Measurements from ENCODE around the gene KCTD11. TPM values are rescaled to one million over a fixed set of nuclear protein-coding genes. Genes with fewer than 3 reads are reported as not detected.

The KCTD11 gene
- total RNA-seq, 2 experiments from 2014 or later, result 6.0 to 6.1 TPM

GRCh38 chr17:7392696-7393612, 41.0 kb downstream of the KCTD11 start:
- Mint-ChIP-seq H3K4me3 (peak overlapping the region; percentile 94), H3K4me1 (peaks cover 18% of the 10 kb centered on the region), H3K9me3 (ENCODE audit: low read depth) (no peaks in the 10 kb centered on the region), H3K36me3 (peaks cover 4% of the 10 kb centered on the region), H3K27me3 (no peaks in the 10 kb centered on the region), H3K27ac (no peak overlapping the region)
- ATAC-seq, result no peak
- DNase-seq, result no peak
- CTCF ChIA-PET, result interaction anchor here (0.7 to 2.6 kb wide), 7 partner anchors 8 to 295 kb away, joined by 3 to 11 read pairs (median 5); partner anchors contain the start of genes SENP3, TMEM256 and WRAP53

GRCh38 chr17:7393613-7394451, 41.9 kb downstream of the KCTD11 start:
- DNase-seq (peak; percentile 57), ATAC-seq (peak; percentile 45)
- CTCF ChIA-PET, result interaction anchor here (1.1 to 2.6 kb wide), 8 partner anchors 9 to 294 kb away, joined by 3 to 11 read pairs (median 4); partner anchors contain the start of genes SENP3, TMEM256 and WRAP53
- H3K9me3 Mint-ChIP-seq (ENCODE audit: low read depth), result no peaks in the 10 kb centered on the region
- H3K4me3 Mint-ChIP-seq, result peak overlapping the region; percentile 94
- H3K4me1 Mint-ChIP-seq, result peaks cover 18% of the 10 kb centered on the region
- peak overlapping the region; percentile 84 for H3K27ac Mint-ChIP-seq
- peaks cover 4% of the 10 kb centered on the region for H3K36me3 Mint-ChIP-seq
- H3K27me3 Mint-ChIP-seq, result no peaks in the 10 kb centered on the region

- H3K36me3 Mint-ChIP-seq, result peaks cover 3% of the 10 kb centered on the region
Measured at GRCh38 chr17:7394452-7395191, 42.7 kb downstream of the KCTD11 start, which contains the start of gene PLSCR3. PLSCR3 (minus strand) TSS chr17:7394525; CDS start chr17:7394110, 415 bp downstream.

DNA sequence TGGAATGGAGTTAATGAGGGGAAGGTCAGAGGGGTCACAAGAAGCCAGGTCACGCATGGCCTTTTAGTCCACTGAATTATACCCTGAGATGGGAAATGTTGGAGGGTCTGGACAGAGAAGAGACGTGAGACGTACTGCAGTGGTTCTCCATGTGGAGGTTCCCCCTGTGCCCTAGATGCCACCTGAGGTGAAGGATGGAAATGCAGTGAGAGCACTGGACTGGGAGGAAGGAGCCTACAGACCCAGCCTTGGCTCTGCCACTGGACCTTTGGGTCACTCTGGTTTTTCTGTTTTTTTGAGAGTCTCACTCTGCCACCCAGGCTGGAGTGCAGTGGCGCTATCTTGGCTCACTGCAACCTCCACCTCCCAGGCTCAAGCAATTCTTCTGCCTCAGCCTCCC, 44.2 kb downstream of the KCTD11 start:
- H3K4me1 Mint-ChIP-seq, result peaks cover 18% of the 10 kb centered on the region
- H3K36me3 Mint-ChIP-seq, result no peaks in the 10 kb centered on the region
- CTCF ChIA-PET, result interaction anchor here (3.0 kb wide), 1 partner anchor 40 kb away, joined by 16 read pairs; the partner anchor contains the start of gene TMEM102
- H3K27me3 Mint-ChIP-seq, result no peaks in the 10 kb centered on the region
- DNase-seq, result no peak
- no peak for ATAC-seq
- H3K4me3 Mint-ChIP-seq, result no peak overlapping the region
- H3K27ac Mint-ChIP-seq, result no peak overlapping the region
- no peaks in the 10 kb centered on the region for H3K9me3 Mint-ChIP-seq (ENCODE audit: low read depth)

More at GRCh38 chr17:7394452-7395191, 42.7 kb downstream of the KCTD11 start, which contains the start of gene PLSCR3:
- ATAC-seq (peak; percentile 92), DNase-seq (peak; percentile 86)
- H3K27ac Mint-ChIP-seq, result peak within 1 kb of the TSS; percentile 85
- peaks cover 18% of the 10 kb centered on the region for H3K4me1 Mint-ChIP-seq
- H3K27me3 Mint-ChIP-seq, result no peaks in the 10 kb centered on the region
- CTCF ChIA-PET, result interaction anchor here (1.2 to 2.6 kb wide), 7 partner anchors 10 to 294 kb away, joined by 3 to 11 read pairs (median 5); partner anchors contain the start of genes SENP3 and WRAP53
- H3K9me3 Mint-ChIP-seq (ENCODE audit: low read depth), result no peaks in the 10 kb centered on the region
- peak within 1 kb of the TSS; percentile 94 for H3K4me3 Mint-ChIP-seq

DNA sequence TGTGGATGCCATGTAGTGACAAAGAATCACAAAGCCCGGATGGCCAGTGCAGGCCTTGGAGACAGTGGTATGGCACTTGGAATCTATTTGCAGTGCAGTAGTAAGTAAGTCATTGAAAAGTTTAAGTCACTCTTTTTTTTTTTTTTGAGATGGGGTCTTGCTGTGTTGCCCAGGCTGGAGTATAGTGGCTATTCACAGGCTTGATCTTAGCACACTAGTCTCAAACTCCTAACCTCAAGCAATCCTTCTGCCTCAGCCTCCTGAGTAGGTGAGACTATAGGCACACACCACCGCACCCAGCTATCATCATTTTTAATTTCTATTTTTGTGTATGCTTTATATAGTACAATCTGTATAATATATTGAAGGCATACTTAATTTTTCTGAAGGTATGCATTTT, 46.6 kb downstream of the KCTD11 start:
- CTCF ChIA-PET, result interaction anchor here (1.0 to 3.0 kb wide), 4 partner anchors 37 to 162 kb away, joined by 4 to 16 read pairs (median 6); partner anchors contain the start of gene TMEM102
- no peaks in the 10 kb centered on the region for H3K36me3 Mint-ChIP-seq
- DNase-seq, result no peak
- peaks cover 14% of the 10 kb centered on the region for H3K4me1 Mint-ChIP-seq
- no peaks in the 10 kb centered on the region for H3K27me3 Mint-ChIP-seq
- no peak overlapping the region for H3K27ac Mint-ChIP-seq
- no peak overlapping the region for H3K4me3 Mint-ChIP-seq
- ATAC-seq, result no peak
- no peaks in the 10 kb centered on the region for H3K9me3 Mint-ChIP-seq (ENCODE audit: low read depth)

DNA sequence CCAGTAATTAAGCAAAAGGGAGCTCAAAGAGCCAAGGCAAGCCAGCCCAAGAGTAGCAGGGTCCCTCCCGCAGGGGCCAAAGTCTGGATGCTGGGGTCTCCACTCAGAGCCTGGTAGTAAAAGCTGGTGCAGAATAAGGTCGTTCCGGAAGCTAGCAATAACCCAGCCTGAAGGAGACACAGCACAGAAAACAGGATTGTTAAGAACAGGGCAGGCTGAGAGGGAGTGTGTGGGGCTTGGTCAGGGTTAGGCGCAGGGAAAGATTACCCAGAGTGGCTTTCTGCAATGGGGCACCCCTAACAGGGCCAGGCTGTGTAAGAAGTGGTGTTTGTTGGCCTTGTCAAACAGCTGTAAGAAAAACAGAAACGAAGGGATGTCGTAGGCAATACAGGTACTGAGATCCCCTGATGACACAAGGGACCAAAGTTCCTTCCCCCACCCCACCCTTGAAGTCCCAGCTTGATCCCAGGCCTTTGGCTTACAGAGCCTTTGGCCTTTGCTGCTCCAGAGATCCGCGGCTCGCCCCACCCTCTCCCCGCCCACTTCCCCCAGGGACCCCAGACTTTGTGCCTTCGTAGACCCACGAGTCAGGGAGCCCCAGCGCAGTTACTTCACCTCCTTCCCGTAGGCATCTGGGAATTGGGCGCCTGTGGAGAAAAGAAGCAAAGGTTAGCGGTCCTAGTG, 51.2 kb downstream of the KCTD11 start:
- DNase-seq, result peak; percentile 61
- H3K9me3 Mint-ChIP-seq (ENCODE audit: low read depth), result no peaks in the 10 kb centered on the region
- peaks cover 9% of the 10 kb centered on the region for H3K27me3 Mint-ChIP-seq
- peaks cover 15% of the 10 kb centered on the region for H3K4me1 Mint-ChIP-seq
- CTCF ChIA-PET, result interaction anchor here (1.0 to 4.0 kb wide), 7 partner anchors 14 to 186 kb away, joined by 3 to 34 read pairs (median 5); partner anchors contain the start of genes SOX15 and TMEM102
- ATAC-seq, result no peak
- peak overlapping the region; percentile 88 for H3K4me3 Mint-ChIP-seq
- no peaks in the 10 kb centered on the region for H3K36me3 Mint-ChIP-seq
- peak overlapping the region; percentile 95 for H3K27ac Mint-ChIP-seq

DNA sequence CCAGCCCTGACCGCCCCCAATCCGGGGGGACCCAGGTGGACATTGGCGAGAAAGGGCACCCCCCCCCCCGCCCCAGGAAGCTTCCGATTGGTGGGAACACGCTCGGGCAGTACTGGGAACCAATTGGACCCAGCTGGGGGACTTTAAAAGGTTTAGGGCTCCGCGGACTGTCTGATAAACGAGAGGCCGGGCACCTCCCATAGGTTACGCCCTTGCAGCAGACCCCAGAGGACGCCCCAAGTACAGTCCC, 51.7 kb downstream of the KCTD11 start:
- no peaks in the 10 kb centered on the region for H3K9me3 Mint-ChIP-seq (ENCODE audit: low read depth)
- peak overlapping the region; percentile 95 for H3K27ac Mint-ChIP-seq

DNA sequence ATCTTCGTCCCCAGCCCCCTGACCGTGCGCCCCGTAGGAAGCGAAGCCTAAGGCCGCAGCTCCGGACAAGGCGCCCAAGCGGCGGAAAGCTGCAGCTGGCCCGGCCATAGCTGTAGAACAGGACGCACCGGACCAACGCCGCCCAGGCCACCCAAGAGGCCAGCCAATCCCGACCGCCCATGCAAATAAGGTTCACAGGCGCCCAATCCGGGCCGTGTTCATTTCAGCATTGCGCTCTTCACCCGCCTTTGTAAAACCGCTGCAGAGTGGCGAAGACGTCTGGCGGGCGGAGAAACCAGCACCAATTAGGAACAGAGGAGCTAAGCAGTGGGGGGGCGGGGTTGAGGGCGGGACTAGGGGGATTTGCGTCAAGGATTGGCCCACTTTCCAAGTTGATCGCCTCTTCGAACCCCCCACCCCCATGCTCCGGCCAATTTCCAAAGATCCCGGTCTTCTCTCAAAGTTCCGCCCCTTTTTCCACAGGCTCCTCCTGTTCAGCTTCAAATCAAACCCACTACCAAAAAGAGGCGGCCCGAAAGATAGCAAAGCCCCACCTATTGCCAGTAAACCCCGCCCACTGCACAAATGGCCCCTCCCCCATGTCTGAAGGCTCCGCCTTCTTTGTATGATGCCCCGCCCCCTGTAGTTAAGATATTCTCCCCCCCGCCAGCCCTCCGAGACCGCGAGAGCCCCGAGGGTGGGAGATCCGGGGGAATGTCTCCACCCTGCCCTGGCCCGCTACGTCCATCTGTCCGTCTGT, 52.2 kb downstream of the KCTD11 start, which contains the start of gene TMEM256:
Gene TMEM256, minus strand, starts transcription at position 121 of the 760 bp plus-strand sequence. Its CDS starts 13 bp downstream, at position 108.
- no peaks in the 10 kb centered on the region for H3K36me3 Mint-ChIP-seq
- DNase-seq (peak; percentile 99), ATAC-seq (peak; percentile 94)
- peak within 1 kb of the TSS; percentile 88 for H3K4me3 Mint-ChIP-seq
- peak within 1 kb of the TSS; percentile 95 for H3K27ac Mint-ChIP-seq
- H3K27me3 Mint-ChIP-seq, result peaks cover 9% of the 10 kb centered on the region
- no peaks in the 10 kb centered on the region for H3K9me3 Mint-ChIP-seq (ENCODE audit: low read depth)
- CTCF ChIA-PET, result interaction anchor here (0.6 to 4.0 kb wide), 11 partner anchors 11 to 283 kb away, joined by 3 to 34 read pairs (median 3); partner anchors contain the start of genes TMEM102 and TP53
- peaks cover 15% of the 10 kb centered on the region for H3K4me1 Mint-ChIP-seq

More for the DNA sequence above, 51.7 kb downstream of the KCTD11 start:
- CTCF ChIA-PET, result interaction anchor here (0.7 to 4.0 kb wide), 9 partner anchors 11 to 157 kb away, joined by 3 to 34 read pairs (median 3); partner anchors contain the start of gene TMEM102
- DNase-seq (no peak), ATAC-seq (no peak)
- H3K36me3 Mint-ChIP-seq, result no peaks in the 10 kb centered on the region
- H3K4me1 Mint-ChIP-seq, result peaks cover 15% of the 10 kb centered on the region
- H3K27me3 Mint-ChIP-seq, result peaks cover 9% of the 10 kb centered on the region
- peak overlapping the region; percentile 88 for H3K4me3 Mint-ChIP-seq

Other genes with a start within 250 kb of the KCTD11 start
- gene ASGR2, start 237.3 kb upstream of the KCTD11 start, total RNA-seq, result not detected
- under 1 TPM; 0.35 to 0.38 TPM for gene ASGR1, start 172.8 kb upstream of the KCTD11 start, total RNA-seq
- 1 to 10 TPM; 4.9 to 5.3 TPM for gene DLG4, start 132.3 kb upstream of the KCTD11 start, total RNA-seq
- 100 to 1,000 TPM; 411 to 423 TPM for gene ACADVL, start 132.2 kb upstream of the KCTD11 start, total RNA-seq
- 10 to 100 TPM; 52.7 to 62.0 TPM for gene DVL2, start 117.6 kb upstream of the KCTD11 start, total RNA-seq
- 10 to 100 TPM; 42.1 to 53.2 TPM for gene PHF23, start 112.7 kb upstream of the KCTD11 start, total RNA-seq
- gene GABARAP, start 109.7 kb upstream of the KCTD11 start, total RNA-seq, result 100 to 1,000 TPM; 207 to 231 TPM
- gene CTDNEP1, start 100.4 kb upstream of the KCTD11 start, total RNA-seq, result 100 to 1,000 TPM; 162 to 192 TPM
- gene ELP5, start 99.9 kb upstream of the KCTD11 start, total RNA-seq, result 10 to 100 TPM; 56.5 to 70.4 TPM
- 1 to 10 TPM in 1 of 2 experiments, under 1 TPM in 1; 0.66 to 1.9 TPM for gene CLDN7, start 89.7 kb upstream of the KCTD11 start, total RNA-seq
- gene SLC2A4, start 70.4 kb upstream of the KCTD11 start, total RNA-seq, result not detected
- gene YBX2, start 57.5 kb upstream of the KCTD11 start, total RNA-seq, result 1 to 10 TPM in 1 of 2 experiments, under 1 TPM in 1; 0.35 to 1.4 TPM
- gene EIF5A, start 44.5 kb upstream of the KCTD11 start, total RNA-seq, result 100 to 1,000 TPM; 575 to 853 TPM
- gene GPS2, start 36.8 kb upstream of the KCTD11 start, total RNA-seq, result 10 to 100 TPM; 83.7 to 85.1 TPM
- gene NEURL4, start 22.8 kb upstream of the KCTD11 start, total RNA-seq, result 10 to 100 TPM; 43.7 to 44.8 TPM
- gene ACAP1, start 15.6 kb upstream of the KCTD11 start, total RNA-seq, result 100 to 1,000 TPM; 594 to 712 TPM
- gene TMEM95, start 3.0 kb downstream of the KCTD11 start, total RNA-seq, result not detected
- under 1 TPM; 0.54 to 0.61 TPM for gene TNK1, start 28.9 kb downstream of the KCTD11 start, total RNA-seq
- 10 to 100 TPM; 65.5 to 74.2 TPM for gene PLSCR3, start 42.4 kb downstream of the KCTD11 start, total RNA-seq
- 10 to 100 TPM; 47.5 to 56.1 TPM for gene TMEM256, start 51.9 kb downstream of the KCTD11 start, total RNA-seq
- gene NLGN2, start 55.7 kb downstream of the KCTD11 start, total RNA-seq, result 1 to 10 TPM; 2.0 to 3.5 TPM
- not detected for gene SPEM1, start 68.2 kb downstream of the KCTD11 start, total RNA-seq
- gene SPEM2, start 73.5 kb downstream of the KCTD11 start, total RNA-seq, result not detected
- gene SPEM3, start 76.7 kb downstream of the KCTD11 start, total RNA-seq, result not detected
- gene TMEM102, start 83.3 kb downstream of the KCTD11 start, total RNA-seq, result 10 to 100 TPM; 13.9 to 16.7 TPM
- gene FGF11, start 87.3 kb downstream of the KCTD11 start, total RNA-seq, result 1 to 10 TPM; 3.6 to 4.1 TPM
- 10 to 100 TPM; 10.4 to 13.1 TPM for gene CHRNB1, start 92.9 kb downstream of the KCTD11 start, total RNA-seq
- 10 to 100 TPM; 24.5 to 27.7 TPM for gene ZBTB4, start 127.5 kb downstream of the KCTD11 start, total RNA-seq
- not detected for gene SLC35G6, start 129.3 kb downstream of the KCTD11 start, total RNA-seq
- gene POLR2A, start 132.2 kb downstream of the KCTD11 start, total RNA-seq, result 100 to 1,000 TPM; 198 to 228 TPM
- gene TNFSF12, start 196.9 kb downstream of the KCTD11 start, total RNA-seq, result 10 to 100 TPM; 52.8 to 59.4 TPM
- 1 to 10 TPM; 2.2 to 2.5 TPM for gene TNFSF13, start 206.6 kb downstream of the KCTD11 start, total RNA-seq
- gene SENP3, start 209.8 kb downstream of the KCTD11 start, total RNA-seq, result 10 to 100 TPM; 55.7 to 70.9 TPM
- 10 to 100 TPM in 1 of 2 experiments, 1 to 10 TPM in 1; 10.0 to 26.7 TPM for gene CD68, start 227.5 kb downstream of the KCTD11 start, total RNA-seq
- gene MPDU1, start 231.7 kb downstream of the KCTD11 start, total RNA-seq, result 10 to 100 TPM; 57.6 to 76.9 TPM
- gene SOX15, start 237.9 kb downstream of the KCTD11 start, total RNA-seq, result under 1 TPM; 0.21 to 0.35 TPM